Thymus (tissue), 11 donors: ENCODE results near the gene GALNT10. TPM values are rescaled to one million over a fixed set of nuclear protein-coding genes. Genes with fewer than 3 reads are reported as not detected.

Experiments used
- DNase-seq, 9 donors: peaks; one replicate each; pipeline ENCODE4 v3.0.0-alpha.2; 2013; ENCODE audit warnings: low spot score in 9 of 9, low read depth in 6 of 9, missing footprints in 1 of 9
- H3K27ac ChIP-seq, 2 donors: one replicate each; pipeline ENCODE4 v1.5.1; 2013; ENCODE audit warnings: control low read depth in 1 of 2, low read depth in 1 of 2, low read length in 1 of 2, mild to moderate bottlenecking in 1 of 2, moderate library complexity in 1 of 2
- H3K27me3 ChIP-seq, 2 donors: one replicate each; pipeline ENCODE4 v1.5.1; 2013; ENCODE audit warnings: low read length in 1 of 2; ENCODE audit not compliant: control insufficient read depth in 2 of 2, insufficient read depth in 1 of 2
- H3K36me3 ChIP-seq, 2 donors: one replicate each; pipeline ENCODE4 v1.5.1; 2013; ENCODE audit warnings: low read length in 1 of 2, mild to moderate bottlenecking in 1 of 2, moderate library complexity in 1 of 2; ENCODE audit not compliant: control insufficient read depth in 2 of 2, insufficient read depth in 2 of 2
- H3K4me1 ChIP-seq, 2 donors: one replicate each; pipeline ENCODE4 v1.5.1; 2013; ENCODE audit warnings: low read length in 2 of 2; ENCODE audit not compliant: control insufficient read depth in 2 of 2, insufficient read depth in 2 of 2
- H3K4me3 ChIP-seq, 2 donors: one replicate each; pipeline ENCODE4 v1.5.1; 2013; ENCODE audit warnings: low read length in 2 of 2, control low read depth in 1 of 2, mild to moderate bottlenecking in 1 of 2
- H3K9me3 ChIP-seq, 2 donors: one replicate each; pipeline ENCODE4 v1.5.1; 2013; ENCODE audit warnings: low read length in 1 of 2, mild to moderate bottlenecking in 1 of 2; ENCODE audit not compliant: control insufficient read depth in 2 of 2, insufficient read depth in 1 of 2
- WGBS: extraction: QIAGEN DNeasy Blood & Tissue Kit; methylation state at CpG from one replicate; pipeline ENCODE4 v1.1.7; 2013; 5-methylcytosine and 5-hydroxymethylcytosine counted together
- polyA plus RNA-seq: library from polyadenylated mRNA; stranded (reverse); fragments of 200-250 nt; gene quantifications from one replicate; pipeline ENCODE4 v1.2.3, GENCODE V29; 2013
- total RNA-seq: library from RNA; stranded (reverse); fragments of 120-200 nt; gene quantifications from one replicate; pipeline ENCODE4 v1.2.4, GENCODE V29; 2013
- donor health status: healthy.

Gene GALNT10
- total and polyA plus RNA-seq, 2 donors, result 8.7 to 9.7 TPM

DNA sequence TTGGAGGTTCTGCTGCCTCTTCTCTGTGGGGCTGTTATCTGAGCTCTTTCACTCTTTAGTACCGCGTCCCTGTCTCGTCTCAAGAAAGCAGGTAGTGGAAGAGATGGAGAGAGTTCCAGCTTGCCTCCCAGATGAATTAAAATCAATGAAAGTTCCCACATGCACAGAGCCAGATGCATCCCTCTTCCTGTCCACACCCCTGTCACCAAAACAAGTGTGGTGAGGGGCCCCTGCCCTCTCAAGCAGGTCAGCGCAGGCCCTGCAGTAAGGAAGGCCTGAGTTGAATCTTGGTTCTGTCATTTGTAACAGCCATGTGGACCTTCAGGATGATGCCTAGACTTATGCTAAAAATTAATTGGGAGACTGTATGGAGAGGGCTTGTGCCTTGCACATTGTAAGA, 26.9 kb downstream of the GALNT10 start:
- Histone ChIP-seq H3K27ac (no peak overlapping the region), H3K36me3 (no peaks in the 10 kb centered on the region), H3K27me3 (no peaks in the 10 kb centered on the region), H3K4me3 (no peak overlapping the region), H3K9me3 (no peaks in the 10 kb centered on the region), H3K4me1 (peaks cover 0 to 12% of the 10 kb centered on the region in 2 donors)
- WGBS, result 95% methylated on average over 4 of the region's 4 CpGs
- no peak for DNase-seq

DNA sequence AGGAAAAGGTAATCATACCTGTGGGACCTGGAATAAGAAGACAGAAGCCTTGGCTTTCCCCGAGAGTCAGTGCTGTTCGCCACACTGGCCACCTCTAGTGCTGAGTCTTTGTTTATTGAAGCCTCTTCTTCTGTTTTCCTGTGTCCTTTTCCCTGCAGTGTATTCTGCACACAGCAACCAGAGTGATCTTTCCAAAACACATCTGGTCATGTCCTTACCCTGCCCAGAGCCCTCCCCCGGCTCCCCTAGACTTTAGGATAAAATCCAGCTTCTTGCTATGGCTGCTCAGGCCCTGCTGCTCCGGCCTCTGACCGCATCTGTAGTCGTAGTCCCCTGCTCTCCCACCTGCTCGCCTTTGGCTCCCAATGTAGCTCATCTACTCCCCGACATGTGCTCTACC, 28.3 kb downstream of the GALNT10 start:
- no peak for DNase-seq
- no peak overlapping the region for H3K4me3 ChIP-seq
- no peaks in the 10 kb centered on the region for H3K9me3 ChIP-seq
- H3K4me1 ChIP-seq, result peaks cover 0 to 12% of the 10 kb centered on the region in 2 donors
- H3K27ac ChIP-seq, result no peak overlapping the region
- no peaks in the 10 kb centered on the region for H3K36me3 ChIP-seq
- no peaks in the 10 kb centered on the region for H3K27me3 ChIP-seq
- whole genome bisulfite sequencing, result 97% methylated on average over 8 of the region's 8 CpGs

DNA sequence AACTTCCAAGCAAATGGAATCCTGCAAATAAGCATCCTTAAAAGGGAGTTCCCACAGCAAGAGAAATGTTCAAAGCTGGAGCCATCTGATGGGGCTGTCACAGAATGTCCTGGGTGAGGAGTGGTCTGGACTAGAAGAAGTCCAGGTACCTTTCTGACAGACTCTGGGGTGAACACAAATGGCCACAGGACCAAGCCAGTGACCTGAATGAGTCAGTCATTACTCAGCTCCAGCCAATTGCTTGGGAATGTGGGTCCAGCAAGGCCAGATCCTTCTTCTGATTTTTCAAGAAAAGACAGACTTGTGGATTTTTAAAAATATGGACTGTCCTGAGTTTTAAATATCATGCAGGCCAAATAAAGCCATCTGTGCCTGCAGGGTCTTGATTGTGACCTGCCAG, 30.1 kb downstream of the GALNT10 start:
- no peaks in the 10 kb centered on the region for H3K9me3 ChIP-seq
- no peaks in the 10 kb centered on the region for H3K36me3 ChIP-seq
- no peak overlapping the region for H3K27ac ChIP-seq
- H3K4me1 ChIP-seq, result peaks cover 0 to 12% of the 10 kb centered on the region in 2 donors
- DNase-seq, result no peak
- H3K27me3 ChIP-seq, result no peaks in the 10 kb centered on the region
- no peak overlapping the region for H3K4me3 ChIP-seq

DNA sequence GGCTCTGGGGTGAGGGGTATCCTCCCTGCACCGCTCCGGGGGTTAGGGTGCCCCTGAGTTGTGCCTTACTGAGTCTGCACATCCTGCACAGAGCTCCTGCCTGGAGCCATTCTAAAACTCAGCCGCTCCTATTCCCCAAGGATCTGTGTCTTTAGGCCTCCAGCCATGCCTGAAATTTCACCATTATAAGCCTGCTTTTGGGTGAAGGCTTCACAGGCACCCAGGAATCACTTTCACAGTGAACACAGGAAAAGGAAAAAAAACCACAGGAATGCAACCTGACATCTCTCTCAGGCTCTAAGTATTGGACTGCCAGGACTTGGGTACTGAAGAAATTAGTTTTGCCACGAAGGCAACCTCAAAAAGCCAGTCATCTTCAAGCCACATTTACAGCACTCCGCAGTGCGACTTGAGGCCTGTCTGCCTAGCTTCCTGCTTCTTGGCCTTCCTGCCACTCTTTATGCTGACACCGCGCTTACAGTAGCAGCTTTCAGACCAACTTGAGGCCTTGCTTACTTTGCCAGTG, 30.9 kb downstream of the GALNT10 start:
- 48% methylated on average over 8 of the region's 8 CpGs for WGBS
- H3K9me3 ChIP-seq, result no peaks in the 10 kb centered on the region
- H3K4me3 ChIP-seq, result no peak overlapping the region
- no peaks in the 10 kb centered on the region for H3K36me3 ChIP-seq
- no peaks in the 10 kb centered on the region for H3K27me3 ChIP-seq
- H3K27ac ChIP-seq, result peak overlapping the region; percentile 15 to 63
- H3K4me1 ChIP-seq, result peaks cover 0 to 12% of the 10 kb centered on the region in 2 donors
- peak in 7 of 9 donors; percentile 18 to 71 (median 27) for DNase-seq

DNA sequence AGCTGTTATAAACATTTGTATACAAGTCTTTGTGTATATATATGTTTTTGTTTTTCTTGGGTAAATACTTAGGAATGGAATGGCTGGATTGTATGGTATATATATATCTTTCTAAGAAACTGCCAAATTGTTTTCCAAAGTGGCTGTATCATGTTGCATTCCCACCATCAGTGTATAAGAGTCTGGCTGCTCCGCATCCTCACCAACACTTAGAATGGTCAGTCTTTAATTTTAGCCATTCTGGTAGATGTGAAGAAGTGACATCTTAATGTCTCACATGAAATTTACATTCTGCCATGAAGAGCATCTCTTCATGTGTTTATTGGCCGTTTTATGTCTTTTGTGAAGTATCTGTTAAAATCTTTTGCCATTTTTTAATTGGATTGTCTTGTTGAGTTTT, 31.9 kb downstream of the GALNT10 start:
- H3K27me3 ChIP-seq, result no peaks in the 10 kb centered on the region
- WGBS, result 98% methylated on average over 2 of the region's 2 CpGs
- H3K36me3 ChIP-seq, result no peaks in the 10 kb centered on the region
- H3K4me1 ChIP-seq, result peaks cover 0 to 7% of the 10 kb centered on the region in 2 donors
- DNase-seq, result no peak
- H3K9me3 ChIP-seq, result no peaks in the 10 kb centered on the region
- H3K4me3 ChIP-seq, result no peak overlapping the region
- no peak overlapping the region for H3K27ac ChIP-seq

DNA sequence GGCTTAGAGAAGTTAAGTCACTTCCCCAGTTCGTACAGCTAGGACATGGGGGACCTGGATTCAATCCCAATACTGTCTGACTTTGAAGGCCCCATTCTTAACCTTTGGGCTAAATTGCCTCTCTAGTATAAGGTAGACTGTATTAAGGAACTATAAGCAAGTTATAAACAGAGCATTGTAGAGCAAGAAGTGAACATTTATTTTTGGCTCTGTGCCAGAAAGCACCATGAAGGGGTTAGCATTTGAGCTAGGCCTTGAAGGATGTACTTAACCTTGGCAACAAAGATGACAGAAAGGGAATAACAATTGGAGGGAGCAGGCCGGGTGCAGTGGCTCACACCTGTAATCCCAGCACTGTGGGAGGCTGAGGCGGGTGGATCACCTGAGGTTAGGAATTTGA, 32.8 kb downstream of the GALNT10 start:
- DNase-seq, result no peak
- H3K9me3 ChIP-seq, result no peaks in the 10 kb centered on the region
- 95% methylated on average over 3 of the region's 3 CpGs for WGBS

DNA sequence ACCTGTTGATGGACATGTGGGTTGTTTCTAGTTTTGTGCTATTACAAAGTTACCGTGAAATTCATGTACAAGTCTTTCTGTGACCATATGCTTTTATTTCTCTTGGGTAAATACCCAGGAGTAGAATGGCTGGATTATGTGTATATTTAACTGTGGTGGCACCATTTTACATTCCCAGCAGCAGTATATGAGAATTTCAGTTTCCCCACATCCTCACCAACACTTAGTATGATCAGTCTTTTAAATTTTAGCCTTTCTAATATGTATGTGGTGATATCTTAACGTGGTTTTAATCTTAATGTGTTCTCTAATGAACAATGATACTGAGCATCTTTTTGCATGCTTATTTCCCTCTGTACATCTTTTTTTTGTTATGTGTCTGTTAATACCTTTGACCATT, 36.6 kb downstream of the GALNT10 start:
- 94% methylated on average over 2 of the region's 2 CpGs for WGBS
- Histone ChIP-seq H3K27ac (no peak overlapping the region), H3K27me3 (no peaks in the 10 kb centered on the region), H3K36me3 (no peaks in the 10 kb centered on the region), H3K4me1 (no peaks in the 10 kb centered on the region), H3K9me3 (no peaks in the 10 kb centered on the region), H3K4me3 (no peak overlapping the region)
- no peak for DNase-seq

More for the DNA sequence above, 32.8 kb downstream of the GALNT10 start:
- H3K27me3 ChIP-seq, result no peaks in the 10 kb centered on the region
- H3K4me3 ChIP-seq, result no peak overlapping the region
- no peak overlapping the region for H3K27ac ChIP-seq
- no peaks in the 10 kb centered on the region for H3K36me3 ChIP-seq
- peaks cover 0 to 7% of the 10 kb centered on the region in 2 donors for H3K4me1 ChIP-seq

DNA sequence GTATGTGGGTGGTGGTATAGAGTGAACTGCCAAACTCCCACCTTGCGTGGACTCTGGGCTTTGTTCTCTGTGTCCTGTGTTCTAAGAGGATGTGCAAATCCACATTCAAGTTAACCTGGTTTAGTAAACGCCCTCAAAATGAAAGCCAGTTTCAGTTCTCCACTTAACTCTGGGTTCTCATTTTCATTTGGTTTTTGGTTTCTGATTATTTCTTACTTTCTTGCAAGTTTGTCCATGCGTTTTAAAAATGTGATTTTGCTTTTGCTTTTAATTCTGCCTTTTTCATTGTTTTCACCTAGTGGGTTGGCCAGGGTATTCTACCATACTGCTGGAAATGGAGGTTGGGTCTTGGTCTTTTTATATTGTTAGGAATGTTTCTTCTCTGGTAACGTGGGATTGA, 38.2 kb downstream of the GALNT10 start:
- no peak for DNase-seq
- no peaks in the 10 kb centered on the region for H3K36me3 ChIP-seq
- H3K4me3 ChIP-seq, result no peak overlapping the region
- WGBS, result 90% methylated on average over 4 of the region's 4 CpGs
- no peaks in the 10 kb centered on the region for H3K9me3 ChIP-seq
- no peaks in the 10 kb centered on the region for H3K4me1 ChIP-seq
- no peaks in the 10 kb centered on the region for H3K27me3 ChIP-seq
- no peak overlapping the region for H3K27ac ChIP-seq

DNA sequence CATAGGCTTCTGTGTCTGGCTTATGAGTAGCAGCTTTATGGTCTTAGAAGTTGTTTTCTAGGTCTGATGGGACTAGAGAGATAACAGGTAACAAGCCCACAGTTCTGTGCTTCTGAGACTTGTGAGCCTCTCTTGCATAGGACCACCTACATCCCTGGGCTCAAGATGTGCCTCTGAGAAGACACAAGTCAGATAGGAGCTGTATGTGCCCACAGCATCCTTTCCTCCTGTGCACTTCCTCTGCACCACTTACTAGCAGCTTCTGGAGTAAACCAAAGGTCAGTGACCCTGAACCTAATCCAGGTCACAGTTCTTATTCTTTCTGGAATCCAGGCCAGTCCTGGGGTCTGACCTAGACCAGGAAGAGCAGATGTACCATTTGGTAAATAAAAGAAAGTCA, 40.0 kb downstream of the GALNT10 start:
- Histone ChIP-seq H3K36me3 (no peaks in the 10 kb centered on the region), H3K27ac (no peak overlapping the region), H3K4me1 (no peaks in the 10 kb centered on the region), H3K4me3 (no peak overlapping the region), H3K9me3 (no peaks in the 10 kb centered on the region), H3K27me3 (no peaks in the 10 kb centered on the region)
- no peak for DNase-seq

DNA sequence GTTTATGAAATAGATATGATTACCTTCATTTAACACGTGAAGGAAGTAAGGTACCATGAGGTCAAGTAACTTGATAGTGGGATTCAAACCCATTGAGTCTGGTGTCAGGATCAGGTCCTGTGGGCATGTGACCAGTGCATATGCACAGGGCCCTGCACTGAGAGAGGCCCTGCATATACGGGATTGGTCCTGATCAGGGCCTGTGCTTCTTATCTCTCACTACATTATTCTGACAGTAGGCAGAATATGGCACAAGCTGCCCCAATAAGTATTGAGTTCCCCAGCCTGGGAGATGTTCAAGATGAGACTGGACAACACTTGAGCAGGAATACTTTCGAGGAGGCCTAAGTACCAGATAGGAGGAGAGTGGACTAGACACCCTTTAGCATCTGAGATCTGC, 44.0 kb downstream of the GALNT10 start:
- Histone ChIP-seq H3K27ac (no peak overlapping the region), H3K27me3 (no peaks in the 10 kb centered on the region), H3K4me3 (no peak overlapping the region), H3K9me3 (no peaks in the 10 kb centered on the region), H3K4me1 (peaks cover 0 to 3% of the 10 kb centered on the region in 2 donors), H3K36me3 (no peaks in the 10 kb centered on the region)
- WGBS, result 97% methylated on average over 3 of the region's 3 CpGs
- no peak for DNase-seq
